GM12878 (cell line): Measurements from ENCODE around the gene C19orf73. TPM values are rescaled to one million over a fixed set of nuclear protein-coding genes. Genes with fewer than 3 reads are reported as not detected.
A peak's percentile ranks its signal among the peaks of the same experiment; 100 is the strongest.

Experiments
- ATAC-seq: fragments of 200-7000 bp; cut with Tn5 transposase; 3 replicates; pipeline ENCODE4 v1.9.1; 2020; ENCODE audit warnings: mild to moderate bottlenecking, moderate library complexity
- BruUV-seq: library from RNA; stranded (reverse); fragments of 400-500 nt; replicated peaks from 2 replicates; lab custom pipeline; 2021; lab: Mats Ljungman, UMichigan
- CTCF ChIA-PET: fragments of 300-600 bp; sonication (Branson Sonifier 250); formaldehyde crosslinking; extraction: SDS; loops from one replicate; lab custom pipeline; 2021; ENCODE audit warnings: inconsistent platforms; lab: Yijun Ruan, JAX
- POLR2A ChIA-PET: fragments of 350-600 bp; formaldehyde crosslinking; extraction: SDS; loops from one replicate; lab custom pipeline; 2021; ENCODE audit warnings: inconsistent platforms; lab: Charles Lee
- RAD21 ChIA-PET: fragments of 300-600 bp; sonication (Branson Sonifier 250); formaldehyde crosslinking; loops from one replicate; lab custom pipeline; 2023; ENCODE audit warnings: antibody characterized with exemption; ENCODE audit not compliant: unreplicated experiment; lab: Charles Lee
- SMC1A ChIA-PET: fragments of 300-600 bp; sonication (Branson Sonifier 250); formaldehyde crosslinking; loops from one replicate; lab custom pipeline; 2023; ENCODE audit not compliant: unreplicated experiment, uncharacterized antibody; lab: Charles Lee
- DNase-seq: peaks from one replicate; pipeline ENCODE4 v3.0.0-alpha.2; 2011; ENCODE audit warnings: low read depth, low spot score
- FAIRE-seq: peaks from 3 replicates; lab custom pipeline; 2011; peaks lifted over from hg19 to GRCh38; lab: Jason Lieb, UNC
- H2AFZ ChIP-seq: 2 replicates; pipeline ENCODE4 v1.6.0; 2011; ENCODE audit warnings: low read depth, low read length, control low read depth; ENCODE audit not compliant: control insufficient read depth
- H3K27ac ChIP-seq: 2 replicates; pipeline ENCODE4 v1.5.1; 2011; ENCODE audit warnings: control low read depth; ENCODE audit not compliant: control insufficient read depth, insufficient read depth
- H3K27me3 ChIP-seq, 2 experiments: replicated peaks in 1 of 2; 2 replicates each; pipeline versions ENCODE4 v1.6.0 to v1.6.1; 2011; ENCODE audit warnings: low read length in 1 of 2; ENCODE audit not compliant: control insufficient read depth in 2 of 2, insufficient read depth in 2 of 2
- H3K36me3 ChIP-seq, 2 experiments: 2 replicates each; pipeline ENCODE4 v1.5.1; 2011; ENCODE audit warnings: low read length in 1 of 2; ENCODE audit not compliant: control insufficient read depth in 2 of 2, insufficient read depth in 2 of 2
- H3K4me1 ChIP-seq: 2 replicates; pipeline ENCODE4 v1.6.1; 2011; ENCODE audit warnings: mild to moderate bottlenecking, low read length, moderate library complexity, mixed read lengths; ENCODE audit not compliant: control insufficient read depth, insufficient read depth
- H3K4me2 ChIP-seq: 2 replicates; pipeline ENCODE4 v1.6.0; 2011; ENCODE audit warnings: control low read depth; ENCODE audit not compliant: control insufficient read depth, insufficient read depth
- H3K4me3 ChIP-seq: fragments of 200-600 bp; sonication (generic); 2 replicates; pipeline ENCODE4 v1.5.1; 2016
- H3K79me2 ChIP-seq: 2 replicates; pipeline ENCODE4 v1.6.0; 2011; ENCODE audit warnings: low read length; ENCODE audit not compliant: control insufficient read depth, insufficient read depth
- H3K9ac ChIP-seq: 2 replicates; pipeline ENCODE4 v1.8.0; 2011; ENCODE audit warnings: low read length, control low read depth, mixed read lengths; ENCODE audit not compliant: control insufficient read depth, insufficient read depth
- H3K9me3 ChIP-seq: replicated peaks from 3 replicates; pipeline ENCODE4 v1.5.1; 2011; ENCODE audit warnings: mild to moderate bottlenecking, low read length; ENCODE audit not compliant: control insufficient read depth, insufficient read depth
- H4K20me1 ChIP-seq: 2 replicates; pipeline ENCODE4 v1.6.0; 2011; ENCODE audit not compliant: control insufficient read depth, insufficient read depth
- BCL11A ChIP-seq: IDR thresholded peaks from 2 replicates; pipeline ENCODE4 v1.6.1; 2011; ENCODE audit warnings: low read depth, low read length
- BHLHE40 ChIP-seq, 2 experiments: fragments of 450-650 bp in 1 of 2; IDR thresholded peaks; 2 replicates each; pipeline ENCODE4 v1.6.1; 2011 to 2017; ENCODE audit warnings: low read depth in 2 of 2, borderline replicate concordance in 1 of 2, improper control_type of control experiment in 1 of 2, low read length in 1 of 2, mild to moderate bottlenecking in 1 of 2
- BMI1 ChIP-seq: fragments of 450-650 bp; IDR thresholded peaks from 2 replicates; pipeline ENCODE4 v1.6.1; 2016; ENCODE audit warnings: mild to moderate bottlenecking, moderate library complexity, borderline replicate concordance
- EED ChIP-seq: sonication (generic); IDR thresholded peaks from 2 replicates; pipeline ENCODE4 v1.6.1; 2016; ENCODE audit warnings: antibody characterized with exemption, low read depth
- FOS ChIP-seq: IDR thresholded peaks from 3 replicates; pipeline ENCODE4 v1.6.1; 2011; ENCODE audit warnings: borderline replicate concordance; ENCODE audit not compliant: insufficient read length; ENCODE audit errors: extremely low read depth
- FOXK2 ChIP-seq: fragments of 450-650 bp; IDR thresholded peaks from 2 replicates; pipeline ENCODE4 v1.6.1; 2017; ENCODE audit warnings: mild to moderate bottlenecking, moderate library complexity
- HDAC6 ChIP-seq: fragments of 200-600 bp; sonication (generic); IDR thresholded peaks from one replicate; pipeline ENCODE4 v1.8.0; 2017; ENCODE audit warnings: antibody characterized with exemption; ENCODE audit not compliant: unreplicated experiment
- IRF4 ChIP-seq: IDR thresholded peaks from 2 replicates; pipeline ENCODE4 v1.6.1; 2011; ENCODE audit warnings: low read depth, low read length
- MXI1 ChIP-seq: fragments of 150-350 bp; IDR thresholded peaks from 2 replicates; pipeline ENCODE4 v1.6.1; 2011; ENCODE audit warnings: low read depth, mild to moderate bottlenecking, inconsistent platforms, low read length, improper control_type of control experiment
- NFYB ChIP-seq: IDR thresholded peaks from 2 replicates; pipeline ENCODE4 v1.6.1; 2011; ENCODE audit warnings: low read depth, mild to moderate bottlenecking, low read length, improper control_type of control experiment, moderate library complexity; ENCODE audit not compliant: insufficient read depth
- NR2C1 ChIP-seq: fragments of 450-650 bp; IDR thresholded peaks from 2 replicates; pipeline ENCODE4 v1.6.1; 2017; ENCODE audit warnings: antibody characterized with exemption, mild to moderate bottlenecking, moderate library complexity
- RAD21 ChIP-seq: IDR thresholded peaks from 2 replicates; pipeline ENCODE4 v1.6.1; 2011; ENCODE audit warnings: mild to moderate bottlenecking, low read depth, low read length, moderate library complexity; ENCODE audit not compliant: insufficient read depth
- SMC3 ChIP-seq: IDR thresholded peaks from 2 replicates; pipeline ENCODE4 v1.6.1; 2011; ENCODE audit warnings: low read length, improper control_type of control experiment, borderline replicate concordance
- SREBF1 ChIP-seq: IDR thresholded peaks from 2 replicates; pipeline ENCODE4 v1.6.1; 2012; ENCODE audit warnings: mild to moderate bottlenecking, low read length
- ZNF274 ChIP-seq: IDR thresholded peaks from one replicate; pipeline ENCODE4 v1.8.0; 2011; ENCODE audit not compliant: insufficient read length, insufficient read depth
- WGBS: methylation state at CpG from one replicate; pipeline ENCODE4 v1.1.6; 2016; ENCODE audit warnings: low lambda C conversion rate; ENCODE audit not compliant: insufficient replicate concordance, insufficient coverage; ENCODE audit errors: missing lambda C conversion rate; 5-methylcytosine and 5-hydroxymethylcytosine counted together
- in situ Hi-C: fragments of 300-500 bp; cut with MboI; formaldehyde crosslinking; loops from 9 replicates; pipeline ENCODE4 v1.14.3; 2018; ENCODE audit warnings: mixed read lengths
- intact Hi-C: fragments of 100-400 bp; cut with micrococcal nuclease; formaldehyde crosslinking; loops from one replicate; pipeline ENCODE4 v1.14.2; 2022; ENCODE audit not compliant: unreplicated experiment
- polyA plus RNA-seq, 11 experiments: library from polyadenylated mRNA; depleted of rRNA in 4 of 11; unstranded in 6 of 11; stranded (reverse) in 5 of 11; fragments of >200 nt; fragmentation: Nextera tagmentation in 4 of 11; fragmentation: Illumina TruSeq in 1 of 11; extraction: Ambion mirVana in 4 of 11; extraction: Trizol in 1 of 11; gene quantifications; 1 replicate in 1 of 11; 2 replicates in 10 of 11; pipeline versions ENCODE4 v1.2.1 to v1.2.3, GENCODE V29; 2011 to 2016; ENCODE audit warnings: inconsistent platforms in 2 of 11, missing spikeins in 2 of 11, low read depth in 1 of 11
- total RNA-seq, 4 experiments: library from RNA; depleted of rRNA in 3 of 4; stranded (reverse); fragments of >200 nt in 3 of 4; fragmentation: Illumina TruSeq in 1 of 4; extraction: Trizol in 1 of 4; gene quantifications; 2 replicates each; pipeline versions ENCODE4 v1.2.1 to v1.2.3, GENCODE V29; 2013 to 2021
- TF ChIP-seq, protein P1 (sequence below): fragments of 450-650 bp; IDR thresholded peaks from 2 replicates; pipeline ENCODE4 v1.6.1; 2017; ENCODE audit warnings: antibody characterized with exemption, mild to moderate bottlenecking, moderate library complexity
- TF ChIP-seq, protein P2 (sequence below): fragments of 450-650 bp; formaldehyde crosslinking; IDR thresholded peaks from 2 replicates; pipeline ENCODE4 v1.4.0; 2022; ENCODE audit warnings: mild to moderate bottlenecking, moderate library complexity

C19orf73 gene
- total and polyA plus RNA-seq, 10 of the 15 experiments (the other 5 are each of a cell fraction or from before 2014, with no cell fraction given), result 0.20 to 2.0 (median 0.80) TPM

DNA sequence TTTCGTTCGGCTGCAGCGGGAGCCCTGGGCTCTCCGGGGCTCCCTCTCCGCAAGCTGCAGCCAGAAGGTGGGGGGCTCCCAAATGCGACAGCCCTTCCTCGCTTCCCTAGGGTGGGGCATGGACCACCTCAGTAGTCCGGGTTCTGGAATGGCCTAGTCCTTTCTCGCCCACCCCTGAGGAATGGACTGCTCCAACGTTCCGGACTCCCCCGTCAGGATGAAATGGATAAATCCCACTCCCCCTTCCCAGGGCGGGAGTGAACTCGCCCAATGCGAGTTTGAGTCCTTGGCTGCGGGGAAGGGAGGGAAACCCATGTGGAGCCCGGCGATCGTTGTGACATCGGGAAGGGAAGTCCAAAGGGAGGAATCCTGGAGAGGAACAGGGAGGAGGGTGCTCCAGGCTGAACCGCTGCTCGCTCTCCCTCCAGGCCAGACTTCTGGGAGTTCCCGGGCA is 30.7 kb upstream of the C19orf73 start:
- Histone ChIP-seq H3K4me3 (peak overlapping the region; percentile 63; the same call in 1 of the 2 replicates), H4K20me1 (no peaks in the 10 kb centered on the region), H3K9me3 (peaks cover 4% of the 10 kb centered on the region; the same call in 2 of the 3 replicates), H3K27ac (no peak overlapping the region), H3K4me2 (peak overlapping the region; percentile 82), H3K79me2 (no peaks in the 10 kb centered on the region), H3K9ac (no peak overlapping the region), H3K36me3 (no peaks in the 10 kb centered on the region), H2AFZ (no peak overlapping the region), H3K27me3 (peaks cover 6 to 22% of the 10 kb centered on the region in 2 experiments), H3K4me1 (peaks cover 10% of the 10 kb centered on the region)
- ChIA-PET SMC1A (no interaction called here), POLR2A (interaction anchor here (1.0 kb wide), 1 partner anchor 156 kb away, joined by 3 read pairs; the partner anchor contains the start of gene RUVBL2), RAD21 (interaction anchor here (1.0 to 1.6 kb wide), 2 partner anchors 22 to 52 kb away, joined by 4 to 5 read pairs; no protein-coding TSS in a partner anchor), CTCF (interaction anchor here (1.0 to 6.0 kb wide), 3 partner anchors 49 to 156 kb away, joined by 3 to 54 read pairs (median 9); partner anchors contain the start of genes GYS1 and RUVBL2)
- intact Hi-C loops, result loop anchor here (5.0 kb wide), 1 partner anchor 58 kb away; no protein-coding TSS in a partner anchor
- DNase-seq (no peak), FAIRE-seq (no peak), ATAC-seq (no peak)
- in situ Hi-C loops, result no loop called here
- TF ChIP-seq BHLHE40 (IDR thresholded peaks at IDR 0.05; ENCODE audit: borderline replicate concordance in 1 of 2, low read depth in 2 of 2, low read length in 1 of 2) (peak in 1 of 2 experiments; percentile 29; a peak in 2 of 4 replicates), FOS (no peak), IRF4 (no peak), BMI1 (no peak), FOXK2 (peak; percentile 83), MXI1 (no peak), NR2C1 (no peak), SMC3 (no peak), HDAC6 (no peak), BCL11A (no peak), ZNF274 (no peak), EED (no peak; the same call in 1 of the 2 replicates), NFYB (no peak), SREBF1 (0 out of 2 replicates have a peak, but pooled peaks have one; percentile 36), RAD21 (no peak)
- TF ChIP-seq, protein P1, sequence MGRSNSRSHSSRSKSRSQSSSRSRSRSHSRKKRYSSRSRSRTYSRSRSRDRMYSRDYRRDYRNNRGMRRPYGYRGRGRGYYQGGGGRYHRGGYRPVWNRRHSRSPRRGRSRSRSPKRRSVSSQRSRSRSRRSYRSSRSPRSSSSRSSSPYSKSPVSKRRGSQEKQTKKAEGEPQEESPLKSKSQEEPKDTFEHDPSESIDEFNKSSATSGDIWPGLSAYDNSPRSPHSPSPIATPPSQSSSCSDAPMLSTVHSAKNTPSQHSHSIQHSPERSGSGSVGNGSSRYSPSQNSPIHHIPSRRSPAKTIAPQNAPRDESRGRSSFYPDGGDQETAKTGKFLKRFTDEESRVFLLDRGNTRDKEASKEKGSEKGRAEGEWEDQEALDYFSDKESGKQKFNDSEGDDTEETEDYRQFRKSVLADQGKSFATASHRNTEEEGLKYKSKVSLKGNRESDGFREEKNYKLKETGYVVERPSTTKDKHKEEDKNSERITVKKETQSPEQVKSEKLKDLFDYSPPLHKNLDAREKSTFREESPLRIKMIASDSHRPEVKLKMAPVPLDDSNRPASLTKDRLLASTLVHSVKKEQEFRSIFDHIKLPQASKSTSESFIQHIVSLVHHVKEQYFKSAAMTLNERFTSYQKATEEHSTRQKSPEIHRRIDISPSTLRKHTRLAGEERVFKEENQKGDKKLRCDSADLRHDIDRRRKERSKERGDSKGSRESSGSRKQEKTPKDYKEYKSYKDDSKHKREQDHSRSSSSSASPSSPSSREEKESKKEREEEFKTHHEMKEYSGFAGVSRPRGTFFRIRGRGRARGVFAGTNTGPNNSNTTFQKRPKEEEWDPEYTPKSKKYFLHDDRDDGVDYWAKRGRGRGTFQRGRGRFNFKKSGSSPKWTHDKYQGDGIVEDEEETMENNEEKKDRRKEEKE, result 0 out of 2 replicates have a peak, but pooled peaks have one; percentile 64
- TF ChIP-seq, protein P2, sequence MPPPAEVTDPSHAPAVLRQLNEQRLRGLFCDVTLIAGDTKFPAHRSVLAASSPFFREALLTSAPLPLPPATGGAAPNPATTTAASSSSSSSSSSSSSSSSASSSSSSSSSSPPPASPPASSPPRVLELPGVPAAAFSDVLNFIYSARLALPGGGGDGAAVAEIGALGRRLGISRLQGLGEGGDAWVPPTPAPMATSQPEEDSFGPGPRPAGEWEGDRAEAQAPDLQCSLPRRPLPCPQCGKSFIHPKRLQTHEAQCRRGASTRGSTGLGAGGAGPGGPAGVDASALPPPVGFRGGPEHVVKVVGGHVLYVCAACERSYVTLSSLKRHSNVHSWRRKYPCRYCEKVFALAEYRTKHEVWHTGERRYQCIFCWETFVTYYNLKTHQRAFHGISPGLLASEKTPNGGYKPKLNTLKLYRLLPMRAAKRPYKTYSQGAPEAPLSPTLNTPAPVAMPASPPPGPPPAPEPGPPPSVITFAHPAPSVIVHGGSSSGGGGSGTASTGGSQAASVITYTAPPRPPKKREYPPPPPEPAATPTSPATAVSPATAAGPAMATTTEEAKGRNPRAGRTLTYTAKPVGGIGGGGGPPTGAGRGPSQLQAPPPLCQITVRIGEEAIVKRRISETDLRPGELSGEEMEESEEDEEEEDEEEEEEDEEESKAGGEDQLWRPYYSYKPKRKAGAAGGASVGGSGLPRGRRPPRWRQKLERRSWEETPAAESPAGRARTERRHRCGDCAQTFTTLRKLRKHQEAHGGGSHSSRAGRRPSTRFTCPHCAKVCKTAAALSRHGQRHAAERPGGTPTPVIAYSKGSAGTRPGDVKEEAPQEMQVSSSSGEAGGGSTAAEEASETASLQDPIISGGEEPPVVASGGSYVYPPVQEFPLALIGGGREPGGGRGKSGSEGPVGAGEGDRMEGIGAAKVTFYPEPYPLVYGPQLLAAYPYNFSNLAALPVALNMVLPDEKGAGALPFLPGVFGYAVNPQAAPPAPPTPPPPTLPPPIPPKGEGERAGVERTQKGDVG (CRISPR knock-in tag), result no peak
- WGBS, result 4% methylated on average over 23 of the region's 23 CpGs
- BruUV-seq, result no TSS peak
